ENCODE data around the gene PTOV1. TPM values are rescaled to one million over a fixed set of nuclear protein-coding genes. Genes with fewer than 3 reads are reported as not detected.

PTOV1 gene
- total and polyA plus RNA-seq, 10 of the 15 experiments (the other 5 are each of a cell fraction or from before 2014, with no cell fraction given), result 3.2 to 83.5 (median 22.3) TPM

DNA sequence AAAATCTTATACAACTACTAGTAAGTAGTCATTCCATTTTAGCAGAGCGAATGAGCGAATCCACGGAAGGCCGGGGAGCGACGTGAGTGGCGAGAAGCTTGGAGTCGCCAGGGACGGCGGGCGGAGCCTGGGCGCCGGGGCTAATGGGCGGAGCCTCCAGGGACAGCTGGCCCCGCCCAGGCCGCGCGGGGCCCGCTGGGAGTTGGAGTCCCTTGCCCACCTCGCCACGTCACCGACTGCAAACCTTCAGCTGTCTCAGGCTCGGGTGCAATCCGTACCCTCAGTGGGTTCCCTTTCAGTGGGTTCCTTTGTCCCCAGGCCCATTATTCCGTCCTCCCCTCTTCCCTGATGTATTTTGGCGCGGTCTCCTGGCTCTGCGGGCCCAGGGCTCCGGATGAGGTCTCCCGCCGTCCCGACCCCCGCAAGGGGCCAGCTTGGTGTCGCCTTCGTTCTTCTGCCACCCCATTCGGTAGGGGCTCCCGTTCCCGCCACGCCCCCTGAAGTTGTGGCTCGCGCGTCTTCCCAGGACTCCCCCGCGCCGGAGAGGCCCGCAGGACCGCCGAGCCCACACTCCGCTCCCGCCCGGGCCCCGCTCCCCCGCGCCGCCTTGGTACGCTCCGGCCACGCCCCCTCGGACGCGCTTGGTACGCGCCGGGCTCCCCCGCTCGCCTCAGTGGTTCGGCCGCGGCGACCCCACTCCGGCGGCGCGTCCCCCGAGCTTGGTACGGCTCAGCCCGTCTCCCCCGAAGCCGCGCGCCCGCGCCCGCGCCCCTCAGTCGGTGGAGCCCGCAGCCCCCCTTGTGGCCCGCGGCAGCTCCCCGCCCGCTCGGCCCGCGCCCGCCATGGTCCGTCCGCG lies at the start of gene PTOV1 (continued):
- TF ChIP-seq, protein P1, sequence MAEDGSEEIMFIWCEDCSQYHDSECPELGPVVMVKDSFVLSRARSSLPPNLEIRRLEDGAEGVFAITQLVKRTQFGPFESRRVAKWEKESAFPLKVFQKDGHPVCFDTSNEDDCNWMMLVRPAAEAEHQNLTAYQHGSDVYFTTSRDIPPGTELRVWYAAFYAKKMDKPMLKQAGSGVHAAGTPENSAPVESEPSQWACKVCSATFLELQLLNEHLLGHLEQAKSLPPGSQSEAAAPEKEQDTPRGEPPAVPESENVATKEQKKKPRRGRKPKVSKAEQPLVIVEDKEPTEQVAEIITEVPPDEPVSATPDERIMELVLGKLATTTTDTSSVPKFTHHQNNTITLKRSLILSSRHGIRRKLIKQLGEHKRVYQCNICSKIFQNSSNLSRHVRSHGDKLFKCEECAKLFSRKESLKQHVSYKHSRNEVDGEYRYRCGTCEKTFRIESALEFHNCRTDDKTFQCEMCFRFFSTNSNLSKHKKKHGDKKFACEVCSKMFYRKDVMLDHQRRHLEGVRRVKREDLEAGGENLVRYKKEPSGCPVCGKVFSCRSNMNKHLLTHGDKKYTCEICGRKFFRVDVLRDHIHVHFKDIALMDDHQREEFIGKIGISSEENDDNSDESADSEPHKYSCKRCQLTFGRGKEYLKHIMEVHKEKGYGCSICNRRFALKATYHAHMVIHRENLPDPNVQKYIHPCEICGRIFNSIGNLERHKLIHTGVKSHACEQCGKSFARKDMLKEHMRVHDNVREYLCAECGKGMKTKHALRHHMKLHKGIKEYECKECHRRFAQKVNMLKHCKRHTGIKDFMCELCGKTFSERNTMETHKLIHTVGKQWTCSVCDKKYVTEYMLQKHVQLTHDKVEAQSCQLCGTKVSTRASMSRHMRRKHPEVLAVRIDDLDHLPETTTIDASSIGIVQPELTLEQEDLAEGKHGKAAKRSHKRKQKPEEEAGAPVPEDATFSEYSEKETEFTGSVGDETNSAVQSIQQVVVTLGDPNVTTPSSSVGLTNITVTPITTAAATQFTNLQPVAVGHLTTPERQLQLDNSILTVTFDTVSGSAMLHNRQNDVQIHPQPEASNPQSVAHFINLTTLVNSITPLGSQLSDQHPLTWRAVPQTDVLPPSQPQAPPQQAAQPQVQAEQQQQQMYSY (CRISPR knock-in tag; IDR thresholded peaks at IDR 0.05), result no peak
- TF ChIP-seq MEF2B (IDR thresholded peaks at IDR 0.05; ENCODE audit: partially characterized antibody, poor library complexity, severe bottlenecking) (peak; percentile 20), ATF7 (IDR thresholded peaks at IDR 0.05; ENCODE audit: low read depth) (peak; percentile 95), MTA2 (IDR thresholded peaks at IDR 0.05; ENCODE audit: low read depth) (peak; percentile 45; the same call in 1 of the 2 replicates), SRF (IDR thresholded peaks at IDR 0.05; ENCODE audit: low read depth in 2 of 2, low read length in 2 of 2) (peak; percentile 24 to 73; a peak in 1 of 4 replicates), PKNOX1 (IDR thresholded peaks at IDR 0.05) (peak; percentile 40), MYC (IDR thresholded peaks at IDR 0.05; ENCODE audit: insufficient read depth, insufficient read length, insufficient replicate concordance, low read length, severe bottlenecking) (no peak), E2F8 (IDR thresholded peaks at IDR 0.05; ENCODE audit: low read depth, partially characterized antibody) (peak; percentile 66), RCOR1 (conservative IDR thresholded peaks at IDR 0.05; ENCODE audit: low read depth, low read length) (no peak), ZSCAN29 (IDR thresholded peaks at IDR 0.05) (no peak), NR2C1 (IDR thresholded peaks at IDR 0.05) (peak; percentile 26; the same call in 1 of the 2 replicates), E2F4 (IDR thresholded peaks at IDR 0.05; ENCODE audit: low read depth, low read length) (no peak)
- TF ChIP-seq, protein P2, sequence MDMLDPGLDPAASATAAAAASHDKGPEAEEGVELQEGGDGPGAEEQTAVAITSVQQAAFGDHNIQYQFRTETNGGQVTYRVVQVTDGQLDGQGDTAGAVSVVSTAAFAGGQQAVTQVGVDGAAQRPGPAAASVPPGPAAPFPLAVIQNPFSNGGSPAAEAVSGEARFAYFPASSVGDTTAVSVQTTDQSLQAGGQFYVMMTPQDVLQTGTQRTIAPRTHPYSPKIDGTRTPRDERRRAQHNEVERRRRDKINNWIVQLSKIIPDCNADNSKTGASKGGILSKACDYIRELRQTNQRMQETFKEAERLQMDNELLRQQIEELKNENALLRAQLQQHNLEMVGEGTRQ (IDR thresholded peaks at IDR 0.05; ENCODE audit: borderline replicate concordance, low read depth, low read length), result no peak
- TF ChIP-seq, protein P3, sequence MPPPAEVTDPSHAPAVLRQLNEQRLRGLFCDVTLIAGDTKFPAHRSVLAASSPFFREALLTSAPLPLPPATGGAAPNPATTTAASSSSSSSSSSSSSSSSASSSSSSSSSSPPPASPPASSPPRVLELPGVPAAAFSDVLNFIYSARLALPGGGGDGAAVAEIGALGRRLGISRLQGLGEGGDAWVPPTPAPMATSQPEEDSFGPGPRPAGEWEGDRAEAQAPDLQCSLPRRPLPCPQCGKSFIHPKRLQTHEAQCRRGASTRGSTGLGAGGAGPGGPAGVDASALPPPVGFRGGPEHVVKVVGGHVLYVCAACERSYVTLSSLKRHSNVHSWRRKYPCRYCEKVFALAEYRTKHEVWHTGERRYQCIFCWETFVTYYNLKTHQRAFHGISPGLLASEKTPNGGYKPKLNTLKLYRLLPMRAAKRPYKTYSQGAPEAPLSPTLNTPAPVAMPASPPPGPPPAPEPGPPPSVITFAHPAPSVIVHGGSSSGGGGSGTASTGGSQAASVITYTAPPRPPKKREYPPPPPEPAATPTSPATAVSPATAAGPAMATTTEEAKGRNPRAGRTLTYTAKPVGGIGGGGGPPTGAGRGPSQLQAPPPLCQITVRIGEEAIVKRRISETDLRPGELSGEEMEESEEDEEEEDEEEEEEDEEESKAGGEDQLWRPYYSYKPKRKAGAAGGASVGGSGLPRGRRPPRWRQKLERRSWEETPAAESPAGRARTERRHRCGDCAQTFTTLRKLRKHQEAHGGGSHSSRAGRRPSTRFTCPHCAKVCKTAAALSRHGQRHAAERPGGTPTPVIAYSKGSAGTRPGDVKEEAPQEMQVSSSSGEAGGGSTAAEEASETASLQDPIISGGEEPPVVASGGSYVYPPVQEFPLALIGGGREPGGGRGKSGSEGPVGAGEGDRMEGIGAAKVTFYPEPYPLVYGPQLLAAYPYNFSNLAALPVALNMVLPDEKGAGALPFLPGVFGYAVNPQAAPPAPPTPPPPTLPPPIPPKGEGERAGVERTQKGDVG (CRISPR knock-in tag; IDR thresholded peaks at IDR 0.05), result no peak

Data from GM12878 (cell line).